Astrocyte (in vitro differentiated cells and primary cell): ENCODE data around the gene ZBTB38. TPM values are rescaled to one million over a fixed set of nuclear protein-coding genes. Genes with fewer than 3 reads are reported as not detected.
A peak's percentile ranks its signal among the peaks of the same experiment; 100 is the strongest.

Experiments
- DNase-seq: peaks from one replicate; pipeline ENCODE4 v3.0.0-alpha.2; 2010; ENCODE audit warnings: low read depth
- FAIRE-seq: peaks from 2 replicates; lab custom pipeline; 2011; peaks lifted over from hg19 to GRCh38; lab: Jason Lieb, UNC
- H2AFZ ChIP-seq: 2 replicates; pipeline ENCODE4 v1.6.0; 2012; ENCODE audit warnings: low read depth, low read length, inconsistent platforms
- H3K27ac ChIP-seq: 2 replicates; pipeline ENCODE4 v1.5.1; 2011; ENCODE audit warnings: low read depth, low read length, inconsistent platforms
- H3K27me3 ChIP-seq: 2 replicates; pipeline ENCODE4 v1.6.0; 2011; ENCODE audit warnings: low read length, inconsistent platforms; ENCODE audit not compliant: insufficient read depth
- H3K36me3 ChIP-seq: 2 replicates; pipeline ENCODE4 v1.5.1; 2011; ENCODE audit warnings: low read length, inconsistent platforms; ENCODE audit not compliant: insufficient read depth
- H3K4me1 ChIP-seq: 2 replicates; pipeline ENCODE4 v1.5.1; 2011; ENCODE audit warnings: low read length, inconsistent platforms; ENCODE audit not compliant: insufficient read depth
- H3K4me2 ChIP-seq: 2 replicates; pipeline ENCODE4 v1.6.0; 2012; ENCODE audit warnings: low read length, inconsistent platforms
- H3K4me3 ChIP-seq: 2 replicates; pipeline ENCODE4 v1.5.1; 2011; ENCODE audit warnings: low read depth, mild to moderate bottlenecking, low read length, inconsistent platforms; ENCODE audit not compliant: insufficient read depth
- H3K79me2 ChIP-seq: 2 replicates; pipeline ENCODE4 v1.6.0; 2012; ENCODE audit warnings: mild to moderate bottlenecking, low read length, inconsistent platforms; ENCODE audit not compliant: insufficient read depth
- H3K9ac ChIP-seq: 2 replicates; pipeline ENCODE4 v1.6.0; 2012; ENCODE audit warnings: mild to moderate bottlenecking, low read length, inconsistent platforms
- H3K9me3 ChIP-seq: 2 replicates; pipeline ENCODE4 v1.5.1; 2012; ENCODE audit warnings: low read depth, mild to moderate bottlenecking, low read length, inconsistent platforms; ENCODE audit not compliant: insufficient read depth
- H4K20me1 ChIP-seq: 2 replicates; pipeline ENCODE4 v1.6.0; 2012; ENCODE audit warnings: low read length, inconsistent platforms; ENCODE audit not compliant: insufficient read depth
- H3K27ac Mint-ChIP-seq: one replicate; pipeline ENCODE4 v1.8.0; 2021; ENCODE audit warnings: mild to moderate bottlenecking, mixed read lengths; ENCODE audit not compliant: unreplicated experiment
- H3K27me3 Mint-ChIP-seq: one replicate; pipeline ENCODE4 v1.8.0; 2021; ENCODE audit warnings: low read depth, mixed read lengths; ENCODE audit not compliant: unreplicated experiment
- H3K36me3 Mint-ChIP-seq: one replicate; pipeline ENCODE4 v1.8.0; 2021; ENCODE audit warnings: low read depth, mixed read lengths; ENCODE audit not compliant: unreplicated experiment
- H3K4me1 Mint-ChIP-seq: one replicate; pipeline ENCODE4 v1.8.0; 2021; ENCODE audit warnings: low read depth, mixed read lengths; ENCODE audit not compliant: unreplicated experiment
- H3K4me3 Mint-ChIP-seq: one replicate; pipeline ENCODE4 v1.8.0; 2021; ENCODE audit warnings: mild to moderate bottlenecking, moderate library complexity, mixed read lengths; ENCODE audit not compliant: unreplicated experiment
- H3K9me3 Mint-ChIP-seq: one replicate; pipeline ENCODE4 v1.8.0; 2021; ENCODE audit warnings: mild to moderate bottlenecking, mixed read lengths; ENCODE audit not compliant: unreplicated experiment
- EZH2 ChIP-seq: IDR thresholded peaks from 2 replicates; pipeline ENCODE4 v1.6.1; 2012; ENCODE audit warnings: mild to moderate bottlenecking, low read length, inconsistent platforms; ENCODE audit not compliant: insufficient read depth
- total RNA-seq: library from RNA; stranded (reverse); gene quantifications from 2 replicates; pipeline ENCODE4 v1.2.1, GENCODE V29; 2021
- TF ChIP-seq, protein P1 (sequence below): IDR thresholded peaks from 2 replicates; pipeline ENCODE4 v1.5.1; 2011; ENCODE audit warnings: low read depth, mild to moderate bottlenecking, inconsistent platforms, low read length, moderate library complexity; ENCODE audit not compliant: insufficient read depth

ZBTB38 gene
- total RNA-seq, 1 donor from 2014 or later, result 57.6 TPM

DNA sequence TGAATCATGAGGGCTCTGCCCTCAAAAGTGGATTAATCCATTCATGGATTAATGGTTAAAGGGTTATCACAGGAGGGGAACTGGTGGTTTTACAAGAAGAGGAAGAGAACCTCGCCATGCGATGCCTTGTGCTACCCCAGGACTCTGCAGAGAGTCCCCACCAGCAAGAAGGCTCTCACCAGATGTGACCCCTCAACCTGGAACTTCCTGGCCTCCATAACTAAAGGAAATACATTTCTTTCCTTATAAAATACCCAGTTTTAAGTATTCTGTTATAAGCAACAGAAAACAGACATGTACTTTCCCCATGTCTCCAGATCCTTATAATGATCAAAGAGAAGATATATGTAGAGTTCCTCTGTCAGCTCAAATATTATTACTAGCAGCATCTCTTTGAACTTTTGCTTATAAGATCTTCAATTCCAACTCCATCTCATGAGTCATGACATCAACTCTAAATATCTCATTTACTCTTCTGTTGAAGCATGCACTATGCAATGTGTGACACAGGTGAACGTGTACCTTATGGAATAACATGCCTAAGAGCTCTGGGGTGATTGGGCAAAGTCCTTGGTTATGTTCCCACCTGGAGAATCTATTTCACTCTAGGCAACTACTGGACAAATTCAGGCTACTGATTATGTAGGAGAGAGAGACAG, 37.5 kb upstream of the ZBTB38 start:
- Histone ChIP-seq H3K4me3 (no peak overlapping the region), H3K4me1 (peaks cover 38% of the 10 kb centered on the region), H3K27me3 (no peaks in the 10 kb centered on the region), H3K4me2 (peak overlapping the region; percentile 64), H3K9me3 (no peaks in the 10 kb centered on the region), H3K27ac (peak overlapping the region; percentile 91), H2AFZ (no peak overlapping the region), H3K9ac (peak overlapping the region; percentile 77), H3K79me2 (no peaks in the 10 kb centered on the region), H3K36me3 (no peaks in the 10 kb centered on the region), H4K20me1 (no peaks in the 10 kb centered on the region)
- TF ChIP-seq, protein P1, sequence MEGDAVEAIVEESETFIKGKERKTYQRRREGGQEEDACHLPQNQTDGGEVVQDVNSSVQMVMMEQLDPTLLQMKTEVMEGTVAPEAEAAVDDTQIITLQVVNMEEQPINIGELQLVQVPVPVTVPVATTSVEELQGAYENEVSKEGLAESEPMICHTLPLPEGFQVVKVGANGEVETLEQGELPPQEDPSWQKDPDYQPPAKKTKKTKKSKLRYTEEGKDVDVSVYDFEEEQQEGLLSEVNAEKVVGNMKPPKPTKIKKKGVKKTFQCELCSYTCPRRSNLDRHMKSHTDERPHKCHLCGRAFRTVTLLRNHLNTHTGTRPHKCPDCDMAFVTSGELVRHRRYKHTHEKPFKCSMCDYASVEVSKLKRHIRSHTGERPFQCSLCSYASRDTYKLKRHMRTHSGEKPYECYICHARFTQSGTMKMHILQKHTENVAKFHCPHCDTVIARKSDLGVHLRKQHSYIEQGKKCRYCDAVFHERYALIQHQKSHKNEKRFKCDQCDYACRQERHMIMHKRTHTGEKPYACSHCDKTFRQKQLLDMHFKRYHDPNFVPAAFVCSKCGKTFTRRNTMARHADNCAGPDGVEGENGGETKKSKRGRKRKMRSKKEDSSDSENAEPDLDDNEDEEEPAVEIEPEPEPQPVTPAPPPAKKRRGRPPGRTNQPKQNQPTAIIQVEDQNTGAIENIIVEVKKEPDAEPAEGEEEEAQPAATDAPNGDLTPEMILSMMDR, result no peak
- no peak for TF ChIP-seq EZH2
- FAIRE-seq, result no peak
- no peak overlapping the region for H3K4me3 Mint-ChIP-seq
- no peaks in the 10 kb centered on the region for H3K27me3 Mint-ChIP-seq
- H3K9me3 Mint-ChIP-seq, result no peaks in the 10 kb centered on the region
- H3K4me1 Mint-ChIP-seq, result peaks cover 65% of the 10 kb centered on the region
- no peak for DNase-seq
- H3K27ac Mint-ChIP-seq, result peak overlapping the region; percentile 97
- H3K36me3 Mint-ChIP-seq, result peaks cover 3% of the 10 kb centered on the region

DNA sequence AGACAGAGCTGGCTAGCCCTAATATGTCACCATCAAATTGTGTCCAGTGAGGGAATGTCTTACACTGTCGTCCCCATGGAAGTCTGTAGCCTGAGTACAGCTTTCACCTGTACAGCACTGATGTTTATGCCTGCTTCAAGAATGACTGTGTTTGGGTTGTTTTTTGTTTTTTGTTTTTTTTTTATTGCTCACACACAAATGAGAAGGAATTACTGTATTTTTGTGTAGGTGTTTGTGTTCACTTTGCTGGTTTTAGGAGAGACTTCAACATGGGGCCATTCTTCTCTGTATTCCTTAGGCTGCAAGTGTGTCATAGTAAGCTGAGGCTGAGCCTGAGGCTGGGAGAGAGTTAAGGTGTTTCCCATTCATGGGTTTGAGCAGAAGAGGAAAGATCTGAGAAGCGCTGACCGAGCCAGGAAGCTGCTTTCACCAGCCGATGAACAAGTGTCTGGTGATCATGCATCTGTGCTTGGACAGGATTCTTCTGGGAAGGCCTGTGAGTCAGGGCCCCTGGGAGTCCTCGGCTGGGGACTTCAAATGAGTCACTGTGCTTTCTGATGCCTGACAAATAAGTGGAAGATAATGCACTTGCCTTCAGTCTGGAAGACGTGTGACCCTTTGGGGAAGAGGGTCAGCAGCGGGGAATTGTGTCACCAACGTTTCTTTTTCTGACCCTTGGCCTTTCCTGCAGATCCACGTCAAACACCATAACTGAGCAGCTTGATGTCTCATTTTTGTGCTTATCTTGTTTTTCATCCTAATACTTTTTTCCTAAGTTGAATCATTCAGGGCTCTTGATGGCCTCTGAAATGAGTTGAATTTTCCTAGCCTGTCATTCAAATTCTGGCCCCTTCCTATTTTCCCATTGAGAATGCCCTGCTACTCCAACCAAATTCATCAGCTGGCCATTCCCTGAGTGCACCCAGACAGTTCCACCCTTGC, 36.7 kb upstream of the ZBTB38 start:
- peaks cover 65% of the 10 kb centered on the region for H3K4me1 Mint-ChIP-seq
- Histone ChIP-seq H2AFZ (no peak overlapping the region), H3K4me2 (peak overlapping the region; percentile 64), H3K4me1 (peaks cover 40% of the 10 kb centered on the region), H3K36me3 (no peaks in the 10 kb centered on the region), H4K20me1 (no peaks in the 10 kb centered on the region), H3K9me3 (no peaks in the 10 kb centered on the region), H3K9ac (peak overlapping the region; percentile 77), H3K79me2 (no peaks in the 10 kb centered on the region), H3K27ac (peak overlapping the region; percentile 91), H3K4me3 (no peak overlapping the region), H3K27me3 (no peaks in the 10 kb centered on the region)
- DNase-seq (peak; percentile 99), FAIRE-seq (peak; percentile 34)
- no peak for TF ChIP-seq EZH2
- TF ChIP-seq, protein P1, result no peak
- peaks cover 3% of the 10 kb centered on the region for H3K36me3 Mint-ChIP-seq
- peak overlapping the region; percentile 97 for H3K27ac Mint-ChIP-seq
- no peaks in the 10 kb centered on the region for H3K27me3 Mint-ChIP-seq
- H3K4me3 Mint-ChIP-seq, result peak overlapping the region; percentile 10
- no peaks in the 10 kb centered on the region for H3K9me3 Mint-ChIP-seq
